ENCODE measurements around the gene SLC25A21. TPM values are rescaled to one million over a fixed set of nuclear protein-coding genes. Genes with fewer than 3 reads are reported as not detected.

The SLC25A21 gene
- total RNA-seq, 1 donor from 2014 or later: 1.2 TPM

GRCh38 chr14:37018571-37019240 lies 153.7 kb downstream of the SLC25A21 start:
- no peak overlapping the region for H3K27ac Mint-ChIP-seq (ENCODE audit: unreplicated experiment)
- peaks cover 3% of the 10 kb centered on the region for H3K27me3 Mint-ChIP-seq (ENCODE audit: unreplicated experiment)
- no peak overlapping the region for H3K4me3 Mint-ChIP-seq (ENCODE audit: unreplicated experiment)
- no peak for TF ChIP-seq CTCF (IDR thresholded peaks at IDR 0.05; ENCODE audit: unreplicated experiment)
- no peaks in the 10 kb centered on the region for H3K36me3 Mint-ChIP-seq (ENCODE audit: low read depth, unreplicated experiment)
- DNase-seq (ENCODE audit: low spot score): no peak
- H3K9me3 Mint-ChIP-seq (ENCODE audit: unreplicated experiment): no peaks in the 10 kb centered on the region
- H3K4me1 Mint-ChIP-seq (ENCODE audit: unreplicated experiment): peaks cover 10% of the 10 kb centered on the region

GRCh38 chr14:37013078-37013477 lies 159.3 kb downstream of the SLC25A21 start:
- Mint-ChIP-seq H3K27me3 (ENCODE audit: unreplicated experiment) (no peaks in the 10 kb centered on the region), H3K4me3 (ENCODE audit: unreplicated experiment) (no peak overlapping the region), H3K36me3 (ENCODE audit: low read depth, unreplicated experiment) (no peaks in the 10 kb centered on the region), H3K4me1 (ENCODE audit: unreplicated experiment) (no peaks in the 10 kb centered on the region), H3K9me3 (ENCODE audit: unreplicated experiment) (no peaks in the 10 kb centered on the region), H3K27ac (ENCODE audit: unreplicated experiment) (no peak overlapping the region)
- no peak for DNase-seq (ENCODE audit: low spot score)
- TF ChIP-seq CTCF (IDR thresholded peaks at IDR 0.05; ENCODE audit: unreplicated experiment): no peak

- TF ChIP-seq CTCF (IDR thresholded peaks at IDR 0.05; ENCODE audit: unreplicated experiment): no peak
- no peaks in the 10 kb centered on the region for H3K27me3 Mint-ChIP-seq (ENCODE audit: unreplicated experiment)
- peaks cover 5% of the 10 kb centered on the region for H3K4me1 Mint-ChIP-seq (ENCODE audit: unreplicated experiment)
- no peaks in the 10 kb centered on the region for H3K9me3 Mint-ChIP-seq (ENCODE audit: unreplicated experiment)
- no peak for DNase-seq (ENCODE audit: low spot score)
- H3K4me3 Mint-ChIP-seq (ENCODE audit: unreplicated experiment): no peak overlapping the region
- no peaks in the 10 kb centered on the region for H3K36me3 Mint-ChIP-seq (ENCODE audit: low read depth, unreplicated experiment)
- no peak overlapping the region for H3K27ac Mint-ChIP-seq (ENCODE audit: unreplicated experiment)
These were observed 173.7 kb downstream of the SLC25A21 start for GRCh38 chr14:36998686-36999085.

GRCh38 chr14:36997843-36998242 lies 174.6 kb downstream of the SLC25A21 start:
- no peak for TF ChIP-seq CTCF (IDR thresholded peaks at IDR 0.05; ENCODE audit: unreplicated experiment)
- Mint-ChIP-seq H3K27ac (ENCODE audit: unreplicated experiment) (no peak overlapping the region), H3K4me3 (ENCODE audit: unreplicated experiment) (no peak overlapping the region), H3K4me1 (ENCODE audit: unreplicated experiment) (peaks cover 7% of the 10 kb centered on the region), H3K27me3 (ENCODE audit: unreplicated experiment) (no peaks in the 10 kb centered on the region), H3K9me3 (ENCODE audit: unreplicated experiment) (no peaks in the 10 kb centered on the region), H3K36me3 (ENCODE audit: low read depth, unreplicated experiment) (no peaks in the 10 kb centered on the region)
- DNase-seq (ENCODE audit: low spot score): no peak

GRCh38 chr14:36996857-36997590 lies 175.4 kb downstream of the SLC25A21 start:
- no peak overlapping the region for H3K27ac Mint-ChIP-seq (ENCODE audit: unreplicated experiment)
- no peak for DNase-seq (ENCODE audit: low spot score)
- peaks cover 7% of the 10 kb centered on the region for H3K4me1 Mint-ChIP-seq (ENCODE audit: unreplicated experiment)
- H3K4me3 Mint-ChIP-seq (ENCODE audit: unreplicated experiment): no peak overlapping the region
- H3K36me3 Mint-ChIP-seq (ENCODE audit: low read depth, unreplicated experiment): no peaks in the 10 kb centered on the region
- TF ChIP-seq CTCF (IDR thresholded peaks at IDR 0.05; ENCODE audit: unreplicated experiment): no peak
- no peaks in the 10 kb centered on the region for H3K27me3 Mint-ChIP-seq (ENCODE audit: unreplicated experiment)
- H3K9me3 Mint-ChIP-seq (ENCODE audit: unreplicated experiment): no peaks in the 10 kb centered on the region

All from endothelial cell (in vitro differentiated cells).